Renal pelvis (tissue), 4 donors: ENCODE results near the gene ZFP64. TPM values are rescaled to one million over a fixed set of nuclear protein-coding genes. Genes with fewer than 3 reads are reported as not detected.
"Not testable (repeated sequence)": the region's sequence is repeated elsewhere in the genome, so short reads cannot be mapped to it uniquely, and the experiment has no call there.

Experiments
- DNase-seq: peaks from one replicate; pipeline ENCODE4 v3.0.0-alpha.2; 2013
- polyA plus RNA-seq, 3 donors: library from polyadenylated mRNA; unstranded; fragments of 120-200 nt; gene quantifications; one replicate each; pipeline ENCODE4 v1.2.1, GENCODE V29; 2013; ENCODE audit not compliant: insufficient read length in 3 of 3

Gene ZFP64
- polyA plus RNA-seq, 3 donors: 19.8 to 23.2 (median 21.0) TPM

DNA sequence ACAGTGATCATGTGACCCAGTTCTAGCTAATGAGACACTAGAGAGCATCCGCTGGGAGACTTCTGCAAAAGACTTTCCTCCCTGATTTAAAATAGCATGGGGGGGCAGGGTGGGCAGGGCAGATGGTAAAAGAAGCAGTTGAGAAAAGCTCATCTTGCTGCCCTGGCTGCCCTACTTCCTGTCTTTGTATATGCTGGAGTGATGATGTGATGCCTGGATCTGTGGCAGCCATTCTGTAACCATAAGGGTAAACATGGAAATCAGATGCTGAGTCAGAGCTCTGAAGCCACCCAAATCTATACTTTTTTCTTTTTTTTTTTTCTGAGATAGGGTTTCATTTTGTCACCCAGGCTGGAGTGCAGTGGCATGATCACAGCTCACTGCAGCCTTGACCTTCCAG, 25.4 kb downstream of the ZFP64 start:
- no peak for DNase-seq

DNA sequence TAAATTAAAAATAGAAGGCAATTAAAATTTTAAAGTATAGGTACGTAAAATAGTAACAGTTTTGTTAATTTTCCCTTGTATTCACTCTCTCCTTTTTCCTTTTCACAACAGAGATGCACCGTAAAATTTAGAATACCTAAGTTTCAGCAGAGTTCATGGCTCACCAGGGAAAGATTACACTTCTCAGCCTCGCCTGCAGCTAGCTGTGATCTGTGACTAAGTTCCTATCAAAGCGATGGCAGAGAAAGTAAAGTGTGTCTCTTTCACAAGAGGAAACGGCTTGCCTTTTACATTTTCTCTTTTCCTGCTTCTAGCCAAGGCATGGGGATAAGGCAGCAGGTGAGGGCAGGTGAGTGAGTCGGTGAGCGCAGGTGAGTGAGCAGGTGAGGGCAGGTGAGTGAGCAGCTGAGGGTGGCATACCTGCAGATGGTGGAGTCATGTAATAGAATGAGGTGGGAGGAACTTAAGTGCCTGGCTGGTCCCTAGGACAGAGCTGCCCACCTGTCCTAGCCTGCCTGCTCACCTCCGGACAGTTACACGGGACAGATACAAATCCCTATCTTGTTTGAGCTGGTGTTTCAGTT, 30.9 kb downstream of the ZFP64 start:
- DNase-seq: no peak

GRCh38 chr20:52160049-52160570, 31.5 kb downstream of the ZFP64 start:
- no peak for DNase-seq

- DNase-seq: no peak
These were observed 37.0 kb downstream of the ZFP64 start for GRCh38 chr20:52154575-52154974.

GRCh38 chr20:52153896-52154295, 37.7 kb downstream of the ZFP64 start:
- DNase-seq: no peak

DNA sequence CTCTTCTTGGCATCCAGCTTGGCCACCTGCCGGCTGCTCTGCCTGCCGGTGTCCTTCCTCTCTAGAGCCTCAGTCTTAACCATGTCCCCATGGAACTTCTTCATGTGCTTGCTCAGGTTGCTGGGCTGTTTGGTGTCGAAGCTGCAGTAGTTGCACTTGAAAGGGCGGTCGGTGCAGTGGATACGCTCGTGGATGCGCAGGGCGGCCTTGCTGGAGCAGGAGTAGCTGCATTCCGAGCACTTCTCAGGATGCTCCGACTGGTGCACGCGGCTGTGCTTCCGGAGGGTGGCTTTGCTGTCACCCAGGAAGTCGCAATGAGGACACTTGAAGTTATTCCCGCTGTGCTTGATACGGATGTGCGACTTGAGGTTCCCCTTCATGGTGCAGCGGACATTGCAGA, 38.7 kb downstream of the ZFP64 start:
- no peak for DNase-seq

- no peak for DNase-seq
These were observed 39.2 kb downstream of the ZFP64 start for GRCh38 chr20:52152416-52152815.

DNA sequence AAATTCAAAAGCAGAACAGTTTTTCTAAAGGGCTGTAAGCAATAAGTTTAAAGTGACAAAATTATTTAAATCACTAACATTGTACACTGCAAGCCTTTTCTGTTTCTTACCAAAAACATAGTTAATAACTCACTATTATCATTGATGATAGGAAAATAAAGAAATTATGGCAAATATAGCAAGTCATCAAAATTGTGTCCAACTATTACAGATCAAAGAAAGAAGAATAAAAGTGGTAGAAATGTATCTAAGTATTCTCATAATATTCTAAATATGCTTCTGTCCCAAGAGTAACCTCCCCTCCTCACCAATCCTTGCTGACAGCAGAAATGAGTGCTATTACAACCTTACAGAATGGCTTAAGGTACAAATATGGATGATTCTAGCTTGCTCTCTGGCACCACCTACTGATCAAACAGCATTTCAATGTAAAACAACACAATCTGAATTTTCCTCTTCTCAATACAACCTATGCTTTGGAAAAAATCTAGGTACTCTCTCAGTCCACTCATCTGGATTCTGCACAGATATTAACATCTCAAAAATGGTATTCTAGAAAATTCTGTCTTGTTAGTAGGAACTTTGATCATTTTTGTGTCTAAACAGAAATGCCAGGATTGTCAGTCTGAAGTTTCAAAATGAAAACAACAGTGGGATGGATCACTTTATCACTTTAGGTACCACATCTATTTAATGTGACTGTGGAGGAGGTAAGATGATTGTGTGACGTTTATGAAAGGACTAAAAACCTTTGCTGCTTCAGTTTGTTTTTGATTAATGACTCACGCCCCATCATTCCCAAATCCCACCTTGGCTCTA, 40.9 kb downstream of the ZFP64 start:
- peak; percentile 39 for DNase-seq

DNA sequence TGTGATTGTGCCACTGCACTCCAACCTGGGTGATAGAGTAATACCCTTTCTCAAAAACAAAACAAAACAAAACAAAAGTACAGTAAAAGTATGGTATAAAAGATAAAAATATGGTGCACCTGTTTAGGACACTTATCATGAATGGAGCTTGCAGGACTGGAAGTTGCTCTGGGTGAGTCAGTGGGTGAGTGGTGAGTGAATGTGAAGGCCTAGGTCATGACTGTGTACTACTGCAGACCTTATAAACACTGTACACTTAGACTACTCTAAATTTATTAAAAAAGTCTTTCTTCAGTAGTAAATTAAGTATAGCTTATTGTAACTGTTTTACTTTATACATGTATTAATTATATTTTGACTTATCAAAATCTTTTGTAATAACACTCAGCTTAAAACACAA, 46.0 kb downstream of the ZFP64 start:
- no peak for DNase-seq

DNA sequence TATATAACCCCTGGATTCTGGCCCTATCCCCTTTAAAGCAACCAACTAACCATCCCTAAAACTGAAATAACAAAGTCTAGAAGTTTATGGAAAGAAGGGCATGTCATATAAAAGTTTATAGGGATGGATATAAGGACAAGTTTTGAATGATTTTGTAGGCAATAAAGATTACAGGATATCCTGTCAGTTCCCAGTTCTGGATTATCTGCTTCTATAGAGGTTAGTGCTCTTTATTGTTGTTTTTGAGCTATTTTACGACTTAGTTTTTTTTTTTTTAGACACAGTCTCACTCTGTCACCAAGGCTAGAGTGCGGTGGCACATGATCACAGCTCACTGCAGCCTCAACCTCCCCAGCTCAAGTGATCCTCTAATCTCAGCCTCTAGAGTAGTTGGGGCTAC, 48.3 kb downstream of the ZFP64 start:
- no peak for DNase-seq

- no peak for DNase-seq
These were observed 48.8 kb downstream of the ZFP64 start for GRCh38 chr20:52142757-52143156.

GRCh38 chr20:52139986-52140385, 51.6 kb downstream of the ZFP64 start:
- no peak for DNase-seq

- DNase-seq: no peak
These were observed 53.7 kb downstream of the ZFP64 start for GRCh38 chr20:52137850-52138249.

- DNase-seq: not testable (repeated sequence)
These were observed 57.9 kb downstream of the ZFP64 start for GRCh38 chr20:52133714-52134113.

GRCh38 chr20:52132337-52132736, 59.2 kb downstream of the ZFP64 start:
- no peak for DNase-seq

DNA sequence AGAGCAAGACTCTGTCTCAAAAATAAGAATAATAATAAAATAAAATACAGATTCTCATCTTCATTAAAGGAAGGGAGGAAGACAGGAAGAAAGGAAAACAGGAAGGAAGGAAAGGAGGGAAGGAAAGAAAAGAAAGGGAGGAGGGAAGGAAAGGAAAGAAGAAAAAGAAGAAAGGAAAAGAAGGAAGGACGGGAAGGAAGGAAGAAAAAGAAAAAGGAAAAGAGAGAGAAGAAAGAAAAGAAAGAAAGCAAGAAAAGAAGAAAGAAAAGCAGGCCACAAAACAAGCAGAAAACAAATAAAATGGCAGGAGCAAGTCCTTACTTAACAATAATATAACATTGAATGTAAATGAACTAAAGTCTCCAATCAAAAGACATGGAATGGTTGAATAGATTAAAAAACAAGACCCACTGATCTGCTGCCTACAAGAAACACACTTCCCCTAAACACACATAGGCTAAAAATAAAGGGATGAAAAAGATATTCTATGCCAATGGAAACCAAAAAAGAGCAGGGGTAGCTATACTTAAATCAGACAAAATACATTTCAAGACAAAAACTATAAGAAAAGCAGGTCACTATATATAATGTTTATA, 60.4 kb downstream of the ZFP64 start:
- no peak for DNase-seq

- DNase-seq: no peak
These were observed 61.2 kb downstream of the ZFP64 start for GRCh38 chr20:52130406-52130805.

DNA sequence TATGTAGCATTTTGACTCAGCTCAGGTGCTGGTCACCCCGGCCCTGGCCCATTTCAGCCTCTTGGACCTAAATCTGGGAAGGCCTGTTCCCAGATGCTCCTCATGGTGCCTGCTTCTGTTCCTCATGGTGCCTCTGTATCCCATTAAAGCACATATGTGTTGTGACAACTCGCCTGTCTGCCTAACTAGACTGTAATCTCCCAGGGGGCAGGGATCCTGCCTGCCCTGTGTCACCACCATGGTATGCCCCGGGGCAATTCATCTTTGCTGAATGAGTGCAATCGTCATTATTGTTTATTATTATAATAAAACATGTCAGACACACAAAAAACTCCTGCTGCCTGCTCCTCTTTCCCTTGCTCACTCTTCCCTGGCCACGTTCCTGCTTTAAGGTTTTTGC, 62.0 kb downstream of the ZFP64 start:
- no peak for DNase-seq

GRCh38 chr20:52127309-52127708, 64.3 kb downstream of the ZFP64 start:
- DNase-seq: no peak

GRCh38 chr20:52124821-52125220, 66.8 kb downstream of the ZFP64 start:
- DNase-seq: no peak

DNA sequence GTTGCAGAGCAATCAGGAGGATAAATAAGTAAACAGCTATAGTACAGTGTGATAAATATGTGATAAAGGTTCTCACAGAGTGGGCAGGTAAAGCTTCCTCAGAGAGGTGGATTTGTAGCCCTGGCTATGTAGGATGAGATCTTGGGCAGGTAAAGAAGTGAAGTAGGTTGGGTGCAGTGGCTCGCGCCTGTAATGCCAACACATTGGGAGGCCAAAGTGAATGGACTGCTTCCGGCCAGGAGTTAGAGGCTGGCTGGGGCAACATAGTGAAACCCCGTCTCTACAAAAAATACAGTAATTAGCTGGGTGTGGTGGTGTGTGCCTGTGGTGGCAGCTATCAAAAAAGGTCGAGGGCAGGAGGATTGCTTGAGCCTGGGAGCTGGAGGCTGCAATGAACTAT, 72.9 kb downstream of the ZFP64 start:
- DNase-seq: no peak

- DNase-seq: no peak
These were observed 73.5 kb downstream of the ZFP64 start for GRCh38 chr20:52118016-52118623.

DNA sequence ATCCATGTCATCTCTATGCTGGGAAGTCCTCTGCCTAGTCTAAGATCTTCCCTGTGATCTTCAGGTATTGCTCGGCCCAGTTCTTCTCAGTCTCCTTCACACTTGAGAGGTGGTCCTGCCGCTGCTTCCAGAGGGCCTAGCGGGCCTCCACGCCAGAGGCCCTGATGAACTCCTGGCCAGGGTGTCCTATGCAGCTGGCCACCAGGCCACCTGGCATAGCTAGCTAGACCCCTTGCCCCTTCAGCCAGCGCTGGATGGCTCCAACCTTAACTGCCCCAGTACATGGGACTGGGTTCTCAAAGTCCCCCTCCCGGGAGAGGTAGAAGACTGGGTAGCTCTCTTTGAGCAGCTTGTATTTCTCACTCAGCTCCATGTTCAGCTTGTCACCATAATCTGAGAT, 81.1 kb downstream of the ZFP64 start:
- no peak for DNase-seq
